ENCODE data around the gene KCNJ6.

The KCNJ6 gene

GRCh38 chr21:37904856-37905255, 11.4 kb downstream of the KCNJ6 start:
- DNase-seq = no peak

GRCh38 chr21:37903396-37903795, 12.9 kb downstream of the KCNJ6 start:
- no peak for DNase-seq

GRCh38 chr21:37899146-37899545, 17.1 kb downstream of the KCNJ6 start:
- no peak for DNase-seq

GRCh38 chr21:37896788-37897187, 19.5 kb downstream of the KCNJ6 start:
- DNase-seq = no peak

GRCh38 chr21:37891972-37892371, 24.3 kb downstream of the KCNJ6 start:
- DNase-seq = no peak

GRCh38 chr21:37888659-37889058, 27.6 kb downstream of the KCNJ6 start:
- no peak for DNase-seq

GRCh38 chr21:37886726-37887299, 29.4 kb downstream of the KCNJ6 start:
- DNase-seq = no peak

- DNase-seq = no peak
Observed at GRCh38 chr21:37886120-37886519, 30.1 kb downstream of the KCNJ6 start.

GRCh38 chr21:37878946-37879660, 37.2 kb downstream of the KCNJ6 start:
- no peak for DNase-seq

GRCh38 chr21:37877888-37878684, 38.2 kb downstream of the KCNJ6 start:
- no peak for DNase-seq

GRCh38 chr21:37877171-37877570, 39.1 kb downstream of the KCNJ6 start:
- no peak for DNase-seq

GRCh38 chr21:37876561-37876960, 39.7 kb downstream of the KCNJ6 start:
- DNase-seq = no peak

GRCh38 chr21:37874904-37875780, 41.1 kb downstream of the KCNJ6 start:
- no peak for DNase-seq

- DNase-seq = no peak
Observed at GRCh38 chr21:37874481-37874880, 41.8 kb downstream of the KCNJ6 start.

- DNase-seq = no peak
Observed at GRCh38 chr21:37873655-37874054, 42.6 kb downstream of the KCNJ6 start.

GRCh38 chr21:37871121-37871862, 45.0 kb downstream of the KCNJ6 start:
- no peak for DNase-seq

- no peak for DNase-seq
Observed at GRCh38 chr21:37870221-37870620, 46.0 kb downstream of the KCNJ6 start.

GRCh38 chr21:37869661-37870060, 46.6 kb downstream of the KCNJ6 start:
- DNase-seq = no peak

GRCh38 chr21:37868446-37869295, 47.6 kb downstream of the KCNJ6 start:
- no peak for DNase-seq

GRCh38 chr21:37866027-37866426, 50.2 kb downstream of the KCNJ6 start:
- no peak for DNase-seq
